ENCODE results near the gene HNRNPK.
A peak's percentile ranks its signal among the peaks of the same experiment; 100 is the strongest.
"Not testable (repeated sequence)": the region's sequence is repeated elsewhere in the genome, so short reads cannot be mapped to it uniquely, and the experiment has no call there.

The HNRNPK gene

GRCh38 chr9:83977196-83977595 lies 2.8 kb downstream of the HNRNPK start:
- DNase-seq (ENCODE audit: low read depth, low spot score): no peak

GRCh38 chr9:83976372-83976771 lies 3.6 kb downstream of the HNRNPK start:
- no peak for DNase-seq (ENCODE audit: low read depth, low spot score)

GRCh38 chr9:83975300-83975699 lies 4.7 kb downstream of the HNRNPK start:
- DNase-seq (ENCODE audit: low read depth, low spot score): no peak

GRCh38 chr9:83972286-83972685 lies 7.7 kb downstream of the HNRNPK start:
- no peak for DNase-seq (ENCODE audit: low read depth, low spot score)

- DNase-seq (ENCODE audit: low read depth, low spot score): no peak
These were observed 8.5 kb downstream of the HNRNPK start for GRCh38 chr9:83971485-83971884.

GRCh38 chr9:83969602-83970001 lies 10.4 kb downstream of the HNRNPK start:
- no peak for DNase-seq (ENCODE audit: low read depth, low spot score)

GRCh38 chr9:83967073-83967472 lies 12.9 kb downstream of the HNRNPK start:
- DNase-seq (ENCODE audit: low read depth, low spot score): no peak

GRCh38 chr9:83966209-83966582 lies 13.8 kb downstream of the HNRNPK start:
- no peak for DNase-seq (ENCODE audit: low read depth, low spot score)

GRCh38 chr9:83965350-83966208 lies 14.4 kb downstream of the HNRNPK start:
- DNase-seq (ENCODE audit: low read depth, low spot score): peak; percentile 34

- DNase-seq (ENCODE audit: low read depth, low spot score): no peak
These were observed 15.1 kb downstream of the HNRNPK start for GRCh38 chr9:83964973-83965349.

GRCh38 chr9:83962165-83962564 lies 17.9 kb downstream of the HNRNPK start:
- DNase-seq (ENCODE audit: low read depth, low spot score): peak; percentile 60

- DNase-seq (ENCODE audit: low read depth, low spot score): no peak
These were observed 19.0 kb downstream of the HNRNPK start for GRCh38 chr9:83960991-83961390.

GRCh38 chr9:83959061-83959460 lies 21.0 kb downstream of the HNRNPK start:
- DNase-seq (ENCODE audit: low read depth, low spot score): peak; percentile 56

GRCh38 chr9:83957248-83957513 lies 22.8 kb downstream of the HNRNPK start:
- no peak for DNase-seq (ENCODE audit: low read depth, low spot score)

GRCh38 chr9:83956436-83957247 lies 23.4 kb downstream of the HNRNPK start:
- peak; percentile 84 for DNase-seq (ENCODE audit: low read depth, low spot score)

- DNase-seq (ENCODE audit: low read depth, low spot score): no peak
These were observed 24.0 kb downstream of the HNRNPK start for GRCh38 chr9:83956086-83956435.

GRCh38 chr9:83948096-83948495 lies 31.9 kb downstream of the HNRNPK start:
- not testable (repeated sequence) for DNase-seq (ENCODE audit: low read depth, low spot score)

- no peak for DNase-seq (ENCODE audit: low read depth, low spot score)
These were observed 39.3 kb downstream of the HNRNPK start for GRCh38 chr9:83940590-83941303.

GRCh38 chr9:83937861-83938455 lies 42.1 kb downstream of the HNRNPK start:
- DNase-seq (ENCODE audit: low read depth, low spot score): peak; percentile 57

- DNase-seq (ENCODE audit: low read depth, low spot score): no peak
These were observed 43.5 kb downstream of the HNRNPK start for GRCh38 chr9:83936523-83936922.

GRCh38 chr9:83935276-83935935 lies 44.6 kb downstream of the HNRNPK start:
- no peak for DNase-seq (ENCODE audit: low read depth, low spot score)
